CD14-positive monocyte (primary cell): Measurements from ENCODE around the gene SNRNP27. TPM values are rescaled to one million over a fixed set of nuclear protein-coding genes. Genes with fewer than 3 reads are reported as not detected.
A peak's percentile ranks its signal among the peaks of the same experiment; 100 is the strongest.

ENCODE experiments used
- DNase-seq, 3 donors: peaks; one replicate each; pipeline ENCODE4 v3.0.0-alpha.2; 2011 to 2022
- H2AFZ ChIP-seq: 2 replicates; pipeline ENCODE4 v1.6.0; 2012; ENCODE audit warnings: mild to moderate bottlenecking, low read depth, low read length, inconsistent platforms; ENCODE audit not compliant: insufficient read depth, poor library complexity, severe bottlenecking
- H3K27ac ChIP-seq, 2 donors: 1 replicate in 1 of 2; 2 replicates in 1 of 2; pipeline ENCODE4 v1.5.1; 2012 to 2013; ENCODE audit warnings: low read length in 2 of 2, control low read depth in 1 of 2, inconsistent platforms in 1 of 2, low read depth in 1 of 2, mild to moderate bottlenecking in 1 of 2
- H3K27me3 ChIP-seq, 2 donors: one replicate each; pipeline versions ENCODE4 v1.6.0 to v1.6.1; 2011 to 2013; ENCODE audit warnings: low read length in 2 of 2; ENCODE audit not compliant: control insufficient read depth in 2 of 2, insufficient read depth in 2 of 2
- H3K36me3 ChIP-seq, 2 donors: replicated peaks in 1 of 2; 1 replicate in 1 of 2; 2 replicates in 1 of 2; pipeline versions ENCODE4 v1.5.1 to v1.6.1; 2012 to 2013; ENCODE audit warnings: low read length in 2 of 2, control low read depth in 1 of 2, inconsistent platforms in 1 of 2, mild to moderate bottlenecking in 1 of 2; ENCODE audit not compliant: insufficient read depth in 2 of 2, control insufficient read depth in 1 of 2
- H3K4me1 ChIP-seq, 2 donors: 1 replicate in 1 of 2; 2 replicates in 1 of 2; pipeline versions ENCODE4 v1.5.1 to v1.6.1; 2012 to 2013; ENCODE audit warnings: low read length in 2 of 2, control low read depth in 1 of 2, inconsistent platforms in 1 of 2, mild to moderate bottlenecking in 1 of 2, moderate library complexity in 1 of 2; ENCODE audit not compliant: insufficient read depth in 2 of 2, control insufficient read depth in 1 of 2
- H3K4me2 ChIP-seq: replicated peaks from 2 replicates; pipeline ENCODE3; 2012; ENCODE audit warnings: low read length, moderate library complexity, mild to moderate bottlenecking; ENCODE audit not compliant: poor library complexity, severe bottlenecking; ENCODE audit errors: extremely low read depth
- H3K4me3 ChIP-seq, 3 experiments: fragments of 200-600 bp in 1 of 3; sonication (generic) in 1 of 3; replicated peaks in 1 of 3; 1 replicate in 2 of 3; 2 replicates in 1 of 3; pipeline ENCODE4 v1.5.1; 2011 to 2013; ENCODE audit warnings: low read length in 3 of 3, mild to moderate bottlenecking in 3 of 3, control low read depth in 2 of 3, low read depth in 2 of 3, inconsistent platforms in 1 of 3, moderate library complexity in 1 of 3
- H3K79me2 ChIP-seq: 2 replicates; pipeline ENCODE4 v1.6.0; 2012; ENCODE audit warnings: mild to moderate bottlenecking, control low read depth, inconsistent platforms, low read length, moderate library complexity; ENCODE audit not compliant: insufficient read depth
- H3K9ac ChIP-seq: 2 replicates; pipeline ENCODE4 v1.6.0; 2017; ENCODE audit warnings: low read length, mild to moderate bottlenecking; ENCODE audit not compliant: insufficient read depth, poor library complexity, severe bottlenecking
- H3K9me3 ChIP-seq, 2 donors: replicated peaks in 1 of 2; 1 replicate in 1 of 2; 2 replicates in 1 of 2; pipeline versions ENCODE4 v1.5.1 to v1.6.1; 2012 to 2013; ENCODE audit warnings: low read length in 2 of 2, control low read depth in 1 of 2; ENCODE audit not compliant: control insufficient read depth in 1 of 2, insufficient read depth in 1 of 2
- H4K20me1 ChIP-seq: 2 replicates; pipeline ENCODE4 v1.6.0; 2012; ENCODE audit warnings: mild to moderate bottlenecking, low read length, control low read depth, moderate library complexity; ENCODE audit not compliant: insufficient read depth
- H3K27ac Mint-ChIP-seq, 7 donors: one replicate each; pipeline ENCODE4 v1.8.0; 2020; ENCODE audit warnings: mild to moderate bottlenecking in 7 of 7, mixed read lengths in 7 of 7, moderate library complexity in 6 of 7, inconsistent platforms in 2 of 7
- H3K27me3 Mint-ChIP-seq, 3 donors: one replicate each; pipeline ENCODE4 v1.8.0; 2021 to 2022; ENCODE audit warnings: low read depth in 3 of 3, mild to moderate bottlenecking in 3 of 3, mixed read lengths in 3 of 3, moderate library complexity in 3 of 3, inconsistent platforms in 1 of 3
- H3K36me3 Mint-ChIP-seq, 2 donors: one replicate each; pipeline ENCODE4 v1.8.0; 2020; ENCODE audit warnings: mixed read lengths in 2 of 2, inconsistent platforms in 1 of 2, mild to moderate bottlenecking in 1 of 2
- H3K4me1 Mint-ChIP-seq: one replicate; pipeline ENCODE4 v1.8.0; 2020; ENCODE audit warnings: mild to moderate bottlenecking, mixed read lengths
- H3K4me3 Mint-ChIP-seq, 2 donors: one replicate each; pipeline ENCODE4 v1.8.0; 2020; ENCODE audit warnings: mild to moderate bottlenecking in 2 of 2, mixed read lengths in 2 of 2, moderate library complexity in 1 of 2
- H3K9me3 Mint-ChIP-seq, 7 donors: one replicate each; pipeline ENCODE4 v1.8.0; 2020 to 2022; ENCODE audit warnings: mixed read lengths in 7 of 7, mild to moderate bottlenecking in 6 of 7, moderate library complexity in 6 of 7, inconsistent platforms in 2 of 7
- WGBS: methylation state at CpG from one replicate; pipeline ENCODE4 v1.1.5; 2013; ENCODE audit warnings: missing lambda C conversion rate; ENCODE audit not compliant: insufficient coverage; 5-methylcytosine and 5-hydroxymethylcytosine counted together
- intact Hi-C, 2 donors: fragments of 100-400 bp; cut with micrococcal nuclease; formaldehyde crosslinking; loops; one replicate each; pipeline versions ENCODE4 v1.15.0 to v1.15.1; 2023
- polyA plus RNA-seq, 3 donors: library from polyadenylated mRNA; depleted of rRNA in 1 of 3; unstranded in 2 of 3; stranded (reverse) in 1 of 3; fragments of 300-500 nt in 2 of 3; fragments of >200 nt in 1 of 3; fragmentation: Illumina TruSeq in 2 of 3; gene quantifications; 1 replicate in 2 of 3; 2 replicates in 1 of 3; pipeline ENCODE4 v1.2.3, GENCODE V29; 2012 to 2021
- TF ChIP-seq, protein P1 (sequence below): fragments of 200-600 bp; IDR thresholded peaks from one replicate; pipeline ENCODE4 v1.8.0; 2022; ENCODE audit warnings: antibody characterized with exemption, mild to moderate bottlenecking

The SNRNP27 gene
- polyA plus RNA-seq, 3 donors = 15.6 to 54.8 (median 47.4) TPM

DNA sequence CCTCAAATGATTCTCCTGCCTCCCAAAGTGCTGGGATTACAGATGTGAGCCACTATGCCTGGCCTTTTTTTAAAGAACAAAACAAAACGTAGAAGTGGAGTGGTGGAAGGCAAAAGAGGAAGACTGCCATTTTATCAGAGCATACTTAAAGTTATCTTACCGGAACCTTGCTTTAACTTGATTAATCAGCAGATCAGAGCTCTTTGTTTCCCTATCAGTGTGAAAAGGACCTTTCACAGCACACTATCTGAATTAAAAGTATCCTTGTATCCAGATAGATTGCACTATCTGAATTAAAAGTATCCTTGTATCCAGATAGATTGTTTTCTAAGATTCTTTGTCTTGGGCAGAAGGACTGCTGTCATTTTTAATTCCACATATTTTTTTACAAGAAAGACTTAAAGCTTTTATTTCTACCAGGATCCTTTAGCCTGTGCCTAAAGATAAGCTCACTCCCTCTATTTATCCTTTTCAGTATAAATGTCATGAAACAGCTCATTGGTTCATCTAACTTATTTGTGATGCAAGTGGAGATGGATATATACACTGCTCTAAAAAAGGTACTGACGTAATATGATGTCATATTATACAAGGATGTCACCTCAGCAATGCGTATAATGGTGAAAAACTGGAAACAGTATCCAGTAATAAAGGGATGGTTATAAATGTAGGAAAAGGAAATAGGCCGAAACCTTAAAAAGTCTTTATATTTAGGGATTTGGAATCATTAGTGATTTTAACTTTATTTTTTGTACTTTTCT, 46.5 kb upstream of the SNRNP27 start:
- intact Hi-C loops = no loop called here
- Histone ChIP-seq H3K9ac (no peak overlapping the region), H2AFZ (no peak overlapping the region), H3K79me2 (no peaks in the 10 kb centered on the region), H4K20me1 (no peaks in the 10 kb centered on the region), H3K27ac (no peak overlapping the region), H3K4me2 (no peak overlapping the region), H3K36me3 (peaks cover 56 to 88% of the 10 kb centered on the region in 2 donors), H3K27me3 (no peaks in the 10 kb centered on the region), H3K4me1 (no peaks in the 10 kb centered on the region), H3K4me3 (no peak overlapping the region), H3K9me3 (no peaks in the 10 kb centered on the region)
- Mint-ChIP-seq H3K27me3 (no peaks in the 10 kb centered on the region), H3K9me3 (peaks cover 0 to 2% (median 0%) of the 10 kb centered on the region in 7 donors), H3K27ac (peak overlapping the region in 4 of 7 donors; percentile 26 to 73 (median 59)), H3K4me3 (no peak overlapping the region), H3K36me3 (peaks cover 48 to 65% of the 10 kb centered on the region in 2 donors), H3K4me1 (peaks cover 5% of the 10 kb centered on the region)
- WGBS = 40% methylated on average over 1 of the region's 5 CpGs
- DNase-seq = no peak
- TF ChIP-seq, protein P1, sequence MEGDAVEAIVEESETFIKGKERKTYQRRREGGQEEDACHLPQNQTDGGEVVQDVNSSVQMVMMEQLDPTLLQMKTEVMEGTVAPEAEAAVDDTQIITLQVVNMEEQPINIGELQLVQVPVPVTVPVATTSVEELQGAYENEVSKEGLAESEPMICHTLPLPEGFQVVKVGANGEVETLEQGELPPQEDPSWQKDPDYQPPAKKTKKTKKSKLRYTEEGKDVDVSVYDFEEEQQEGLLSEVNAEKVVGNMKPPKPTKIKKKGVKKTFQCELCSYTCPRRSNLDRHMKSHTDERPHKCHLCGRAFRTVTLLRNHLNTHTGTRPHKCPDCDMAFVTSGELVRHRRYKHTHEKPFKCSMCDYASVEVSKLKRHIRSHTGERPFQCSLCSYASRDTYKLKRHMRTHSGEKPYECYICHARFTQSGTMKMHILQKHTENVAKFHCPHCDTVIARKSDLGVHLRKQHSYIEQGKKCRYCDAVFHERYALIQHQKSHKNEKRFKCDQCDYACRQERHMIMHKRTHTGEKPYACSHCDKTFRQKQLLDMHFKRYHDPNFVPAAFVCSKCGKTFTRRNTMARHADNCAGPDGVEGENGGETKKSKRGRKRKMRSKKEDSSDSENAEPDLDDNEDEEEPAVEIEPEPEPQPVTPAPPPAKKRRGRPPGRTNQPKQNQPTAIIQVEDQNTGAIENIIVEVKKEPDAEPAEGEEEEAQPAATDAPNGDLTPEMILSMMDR = no peak

DNA sequence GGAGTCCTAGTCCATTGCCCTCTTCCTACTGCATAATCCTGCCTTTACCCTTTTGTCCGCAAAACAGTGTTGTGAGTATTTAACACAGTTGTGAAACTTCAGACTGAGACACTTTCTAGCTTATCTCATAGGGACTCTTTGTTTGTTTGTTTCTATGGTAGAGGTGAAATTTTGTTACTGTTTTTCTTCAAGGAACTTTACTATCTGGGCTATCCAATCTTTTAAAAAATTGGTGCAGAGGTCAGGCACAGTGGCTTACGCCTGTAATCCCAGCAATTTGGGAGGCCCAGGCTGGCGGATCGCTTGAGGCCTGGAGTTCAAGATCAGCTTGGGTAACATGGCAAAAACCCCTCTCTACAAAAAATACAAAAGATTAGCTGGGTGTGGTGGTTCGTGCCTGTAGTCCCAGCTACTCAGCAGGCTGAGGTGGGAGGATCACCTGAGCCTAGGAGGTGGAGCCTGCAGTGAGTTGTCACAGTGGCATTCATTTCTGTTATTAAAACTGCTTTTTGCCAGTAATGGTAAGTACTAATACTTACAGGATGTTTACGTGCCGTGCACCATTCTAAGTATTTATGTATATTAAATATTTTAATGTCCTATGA, 45.5 kb upstream of the SNRNP27 start:
- no peak overlapping the region for H2AFZ ChIP-seq
- DNase-seq = no peak
- no peak overlapping the region for H3K27ac ChIP-seq
- no peaks in the 10 kb centered on the region for H3K27me3 ChIP-seq
- TF ChIP-seq, protein P1 = no peak
- H3K4me3 ChIP-seq = no peak overlapping the region
- H3K79me2 ChIP-seq = no peaks in the 10 kb centered on the region
- no peak overlapping the region for H3K9ac ChIP-seq
- no CpG with 5 or more reads among the region's 7 CpGs for WGBS
- no peaks in the 10 kb centered on the region for H4K20me1 ChIP-seq
- peaks cover 60 to 92% of the 10 kb centered on the region in 2 donors for H3K36me3 ChIP-seq
- H3K4me3 Mint-ChIP-seq = no peak overlapping the region
- peaks cover 0 to 2% (median 0%) of the 10 kb centered on the region in 7 donors for H3K9me3 Mint-ChIP-seq
- peaks cover 0 to under 1% of the 10 kb centered on the region in 2 donors for H3K4me1 ChIP-seq
- no peak overlapping the region for H3K4me2 ChIP-seq
- H3K27me3 Mint-ChIP-seq = no peaks in the 10 kb centered on the region
- peak overlapping the region in 1 of 7 donors; percentile 32 for H3K27ac Mint-ChIP-seq
- peaks cover 5% of the 10 kb centered on the region for H3K4me1 Mint-ChIP-seq
- peaks cover 49 to 73% of the 10 kb centered on the region in 2 donors for H3K36me3 Mint-ChIP-seq
- no peaks in the 10 kb centered on the region for H3K9me3 ChIP-seq
- intact Hi-C loops = no loop called here
